SH-SY5Y (cell line): ENCODE data around the gene GOLT1A.

Experiments
- GATA2 ChIP-seq: IDR thresholded peaks from 2 replicates; pipeline ENCODE4 v1.6.1; 2011; ENCODE audit warnings: mild to moderate bottlenecking, low read depth, low read length
- GATA3 ChIP-seq: IDR thresholded peaks from 2 replicates; pipeline ENCODE4 v1.6.1; 2011; ENCODE audit warnings: low read depth, mild to moderate bottlenecking, low read length, moderate library complexity

DNA sequence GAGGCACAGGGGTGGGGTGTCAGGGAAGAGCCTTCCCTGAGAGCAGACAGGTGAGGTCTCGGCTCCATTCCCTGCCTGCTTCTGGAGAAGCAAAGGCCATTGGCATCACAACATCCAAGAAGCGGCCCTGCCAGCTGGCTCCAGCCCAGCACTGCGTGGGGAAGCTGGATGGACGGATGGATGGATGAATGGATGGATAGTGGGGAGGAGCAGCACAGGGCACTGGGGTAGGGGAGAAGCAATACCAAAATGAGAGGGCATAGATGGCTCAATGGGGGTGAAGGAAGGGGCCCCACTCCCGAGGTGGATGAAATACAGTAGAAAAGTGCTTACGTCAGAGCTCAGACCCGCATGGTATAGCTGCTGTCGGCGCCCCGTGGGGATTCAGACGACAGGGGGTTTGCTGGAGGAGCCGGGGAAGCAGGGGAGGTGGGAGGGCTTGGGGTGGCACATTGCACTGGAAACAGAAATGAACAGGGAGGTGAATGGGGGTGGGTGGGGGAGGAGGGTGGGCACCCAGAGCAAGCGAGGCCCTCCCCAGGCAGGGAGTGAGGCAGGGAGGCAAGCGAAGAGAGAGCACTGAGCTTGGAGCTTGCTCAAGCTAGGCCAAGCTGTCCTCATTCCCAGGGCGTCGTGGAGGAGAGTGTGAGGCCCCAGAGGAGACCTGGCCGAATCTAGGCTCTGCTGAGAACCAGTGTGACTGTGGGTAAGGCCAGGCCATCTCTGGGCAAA lies 9.5 kb upstream of the GOLT1A start:
- no peak for TF ChIP-seq GATA3
- TF ChIP-seq GATA2, result no peak
